ENCODE results near the gene EXOC4.

DNA sequence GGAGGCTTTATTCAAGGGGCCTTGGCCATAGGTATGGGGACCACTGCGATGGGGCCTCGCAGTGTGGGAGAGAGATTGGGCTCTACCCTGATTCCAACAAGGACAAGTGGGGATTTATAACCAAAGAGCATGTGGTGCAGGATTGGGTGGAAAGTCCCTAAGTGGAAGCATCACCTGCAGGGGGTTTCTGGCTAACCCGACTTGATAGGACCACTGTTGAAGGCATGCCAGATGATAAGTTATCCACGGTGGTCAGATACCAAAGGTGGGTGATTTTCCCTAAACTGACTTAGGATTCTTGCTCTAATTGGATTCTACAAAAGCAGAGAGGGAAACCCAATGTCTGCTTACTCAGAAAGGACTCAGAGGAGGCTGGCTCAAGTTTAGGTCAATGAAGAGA lies 444.7 kb downstream of the EXOC4 start:
- TF ChIP-seq, protein P1, sequence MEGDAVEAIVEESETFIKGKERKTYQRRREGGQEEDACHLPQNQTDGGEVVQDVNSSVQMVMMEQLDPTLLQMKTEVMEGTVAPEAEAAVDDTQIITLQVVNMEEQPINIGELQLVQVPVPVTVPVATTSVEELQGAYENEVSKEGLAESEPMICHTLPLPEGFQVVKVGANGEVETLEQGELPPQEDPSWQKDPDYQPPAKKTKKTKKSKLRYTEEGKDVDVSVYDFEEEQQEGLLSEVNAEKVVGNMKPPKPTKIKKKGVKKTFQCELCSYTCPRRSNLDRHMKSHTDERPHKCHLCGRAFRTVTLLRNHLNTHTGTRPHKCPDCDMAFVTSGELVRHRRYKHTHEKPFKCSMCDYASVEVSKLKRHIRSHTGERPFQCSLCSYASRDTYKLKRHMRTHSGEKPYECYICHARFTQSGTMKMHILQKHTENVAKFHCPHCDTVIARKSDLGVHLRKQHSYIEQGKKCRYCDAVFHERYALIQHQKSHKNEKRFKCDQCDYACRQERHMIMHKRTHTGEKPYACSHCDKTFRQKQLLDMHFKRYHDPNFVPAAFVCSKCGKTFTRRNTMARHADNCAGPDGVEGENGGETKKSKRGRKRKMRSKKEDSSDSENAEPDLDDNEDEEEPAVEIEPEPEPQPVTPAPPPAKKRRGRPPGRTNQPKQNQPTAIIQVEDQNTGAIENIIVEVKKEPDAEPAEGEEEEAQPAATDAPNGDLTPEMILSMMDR (conservative IDR thresholded peaks at IDR 0.05; ENCODE audit: low read length) = no peak
- no peak for TF ChIP-seq EZH2phosphoT487 (IDR thresholded peaks at IDR 0.05; ENCODE audit: borderline replicate concordance)
